Sigmoid colon (tissue), 7 donors: ENCODE data around the gene UNC5C. TPM values are rescaled to one million over a fixed set of nuclear protein-coding genes. Genes with fewer than 3 reads are reported as not detected.

ENCODE experiments used
- DNase-seq: peaks from one replicate; pipeline ENCODE4 v3.0.0-alpha.2; 2019
- H3K27ac ChIP-seq, 4 donors: fragments of 200-600 bp; sonication (generic); one replicate each; pipeline ENCODE4 v1.5.1; 2016 to 2019; ENCODE audit warnings: mild to moderate bottlenecking in 1 of 4
- H3K27me3 ChIP-seq, 3 donors: fragments of 200-600 bp; sonication (generic); one replicate each; pipeline ENCODE4 v1.5.1; 2019; ENCODE audit warnings: mild to moderate bottlenecking in 1 of 3
- H3K36me3 ChIP-seq, 4 donors: fragments of 200-600 bp; sonication (generic); one replicate each; pipeline ENCODE4 v1.5.1; 2016 to 2019
- H3K4me1 ChIP-seq, 4 donors: fragments of 200-600 bp; sonication (generic); one replicate each; pipeline ENCODE4 v1.5.1; 2017 to 2019
- H3K4me3 ChIP-seq, 4 donors: fragments of 200-600 bp; sonication (generic); one replicate each; pipeline ENCODE4 v1.5.1; 2017 to 2019; ENCODE audit warnings: mild to moderate bottlenecking in 2 of 4, moderate library complexity in 1 of 4
- H3K9me3 ChIP-seq, 4 donors: fragments of 200-600 bp in 3 of 4; sonication (generic) in 3 of 4; one replicate each; pipeline versions ENCODE4 v1.5.1 to v1.6.1; 2013 to 2019
- CTCF ChIP-seq, 4 experiments: fragments of 450-650 bp in 3 of 4; fragments of 200-600 bp in 1 of 4; IDR thresholded peaks; one replicate each; pipeline ENCODE4 v1.5.1; 2016 to 2019; ENCODE audit warnings: antibody characterized with exemption in 4 of 4, mild to moderate bottlenecking in 3 of 4, moderate library complexity in 2 of 4
- EP300 ChIP-seq, 4 donors: sonication (generic); formaldehyde crosslinking; IDR thresholded peaks; one replicate each; pipeline ENCODE4 v1.6.1; 2017; ENCODE audit warnings: antibody characterized with exemption in 4 of 4
- POLR2A ChIP-seq, 2 donors: fragments of 450-650 bp; IDR thresholded peaks; one replicate each; pipeline ENCODE4 v1.6.1; 2016; ENCODE audit warnings: antibody characterized with exemption in 2 of 2, mild to moderate bottlenecking in 2 of 2, moderate library complexity in 2 of 2
- POLR2AphosphoS5 ChIP-seq, 4 donors: sonication (generic); formaldehyde crosslinking; IDR thresholded peaks; one replicate each; pipeline ENCODE4 v1.6.1; 2017; ENCODE audit warnings: antibody characterized with exemption in 4 of 4
- WGBS, 2 donors: extraction: QIAGEN DNeasy Blood & Tissue Kit; methylation state at CpG; one replicate each; pipeline ENCODE4 v1.1.7; 2013; 5-methylcytosine and 5-hydroxymethylcytosine counted together
- intact Hi-C: fragments of 100-400 bp; cut with DNase I; formaldehyde crosslinking; loops from one replicate; pipeline ENCODE4 v1.15.1; 2023
- polyA plus RNA-seq, 3 donors: library from polyadenylated mRNA; stranded (reverse); fragments of 200-250 nt; gene quantifications; one replicate each; pipeline ENCODE4 v1.2.3, GENCODE V29; 2013
- total RNA-seq, 4 donors: library from RNA; depleted of rRNA; stranded (reverse); fragments of >200 nt; gene quantifications; one replicate each; pipeline ENCODE4 v1.1.0, GENCODE V29; 2016
- donor health status: healthy with polysubstance abuse.
- donor health status: Bipolar disorder and iron deficiency.
- donor health status: healthy.

UNC5C gene
- total and polyA plus RNA-seq, 7 donors = 0.60 to 3.1 (median 1.4) TPM

- no peaks in the 10 kb centered on the region for H3K9me3 ChIP-seq
- H3K36me3 ChIP-seq = no peaks in the 10 kb centered on the region
- no peak for DNase-seq
- no peaks in the 10 kb centered on the region for H3K27me3 ChIP-seq
- H3K27ac ChIP-seq = no peak overlapping the region
- WGBS, 2 donors = 70 to 74% methylated on average over 1 of the region's 1 CpG
- H3K4me1 ChIP-seq = peaks cover 0 to 11% (median 5%) of the 10 kb centered on the region in 4 donors
- intact Hi-C loops = no loop called here
- TF ChIP-seq EP300 (IDR thresholded peaks at IDR 0.05) (no peak), POLR2AphosphoS5 (IDR thresholded peaks at IDR 0.05) (no peak), POLR2A (IDR thresholded peaks at IDR 0.05) (no peak), CTCF (IDR thresholded peaks at IDR 0.05) (no peak)
- no peak overlapping the region for H3K4me3 ChIP-seq
Measured at GRCh38 chr4:95248720-95249425, 299.9 kb downstream of the UNC5C start.

- intact Hi-C loops = no loop called here
- H3K9me3 ChIP-seq = no peaks in the 10 kb centered on the region
- no peak overlapping the region for H3K4me3 ChIP-seq
- TF ChIP-seq POLR2A (IDR thresholded peaks at IDR 0.05) = no peak
- H3K36me3 ChIP-seq = no peaks in the 10 kb centered on the region
- no peaks in the 10 kb centered on the region for H3K4me1 ChIP-seq
- no peaks in the 10 kb centered on the region for H3K27me3 ChIP-seq
- no peak for DNase-seq
- WGBS, 2 donors = 91% methylated on average over 1 of the region's 1 CpG
- no peak overlapping the region for H3K27ac ChIP-seq
Measured at GRCh38 chr4:95243892-95244291, 304.9 kb downstream of the UNC5C start.

DNA sequence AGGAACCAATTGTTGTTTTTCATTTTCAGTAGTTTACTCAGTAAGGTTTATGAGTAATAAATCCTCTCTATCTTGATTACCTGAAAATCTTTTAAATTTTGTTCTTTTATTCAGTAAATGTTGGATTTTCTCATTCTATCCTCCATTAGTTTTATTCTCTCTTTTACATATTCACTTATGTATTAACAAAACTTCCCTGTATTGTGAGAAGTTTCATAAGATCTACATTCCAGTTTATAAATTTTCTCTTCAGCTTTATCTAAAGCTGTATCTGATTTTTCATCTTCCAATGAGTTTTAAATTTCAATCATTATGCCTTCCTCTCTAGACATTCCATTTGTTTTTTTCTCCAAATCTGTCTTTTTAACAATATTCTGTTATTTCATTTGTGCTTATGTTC, 310.2 kb downstream of the UNC5C start:
- Histone ChIP-seq H3K27ac (no peak overlapping the region), H3K36me3 (no peaks in the 10 kb centered on the region), H3K4me3 (no peak overlapping the region), H3K4me1 (no peaks in the 10 kb centered on the region), H3K9me3 (no peaks in the 10 kb centered on the region), H3K27me3 (no peaks in the 10 kb centered on the region)
- intact Hi-C loops = no loop called here
- DNase-seq = no peak
- TF ChIP-seq CTCF (IDR thresholded peaks at IDR 0.05) (no peak), POLR2AphosphoS5 (IDR thresholded peaks at IDR 0.05) (no peak), POLR2A (IDR thresholded peaks at IDR 0.05) (no peak), EP300 (IDR thresholded peaks at IDR 0.05) (no peak)

- H3K4me1 ChIP-seq = no peaks in the 10 kb centered on the region
- DNase-seq = no peak
- H3K27ac ChIP-seq = no peak overlapping the region
- intact Hi-C loops = no loop called here
- H3K36me3 ChIP-seq = no peaks in the 10 kb centered on the region
- no peaks in the 10 kb centered on the region for H3K9me3 ChIP-seq
- 26 to 57% methylated on average over 7 of the region's 7 CpGs for WGBS, 2 donors
- H3K4me3 ChIP-seq = no peak overlapping the region
- TF ChIP-seq CTCF (IDR thresholded peaks at IDR 0.05) (no peak), EP300 (IDR thresholded peaks at IDR 0.05) (no peak), POLR2AphosphoS5 (IDR thresholded peaks at IDR 0.05) (no peak), POLR2A (IDR thresholded peaks at IDR 0.05) (no peak)
- H3K27me3 ChIP-seq = no peaks in the 10 kb centered on the region
Measured at GRCh38 chr4:95232358-95233156, 316.2 kb downstream of the UNC5C start.

DNA sequence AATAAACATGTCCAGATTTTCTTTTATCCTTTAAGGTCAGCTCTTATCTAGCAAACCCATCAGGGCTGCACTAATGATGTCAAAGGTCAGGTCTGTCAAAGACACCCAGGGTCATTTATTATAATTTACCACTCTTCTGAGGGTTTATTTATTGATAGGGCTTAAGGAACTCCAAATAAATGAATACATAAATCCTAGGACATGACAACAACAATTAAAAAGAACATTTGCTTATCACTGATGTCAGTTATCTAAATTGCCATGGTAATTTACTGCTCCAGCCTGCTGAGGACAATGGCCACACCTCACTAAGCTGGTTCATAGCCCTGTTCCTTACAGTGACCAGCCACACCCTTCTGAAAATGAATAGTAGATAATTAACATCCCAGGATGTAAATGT, 317.1 kb downstream of the UNC5C start:
- H3K27me3 ChIP-seq = no peaks in the 10 kb centered on the region
- no peaks in the 10 kb centered on the region for H3K36me3 ChIP-seq
- H3K27ac ChIP-seq = no peak overlapping the region
- DNase-seq = no peak
- H3K4me3 ChIP-seq = no peak overlapping the region
- intact Hi-C loops = no loop called here
- TF ChIP-seq POLR2AphosphoS5 (IDR thresholded peaks at IDR 0.05) (no peak), EP300 (IDR thresholded peaks at IDR 0.05) (no peak), POLR2A (IDR thresholded peaks at IDR 0.05) (no peak), CTCF (IDR thresholded peaks at IDR 0.05) (no peak)
- no peaks in the 10 kb centered on the region for H3K9me3 ChIP-seq
- H3K4me1 ChIP-seq = no peaks in the 10 kb centered on the region
